Activated naive CD4-positive, alpha-beta T cell treated with Interleukin-2 at 50 U/mL for 16 hours (primary cell): ENCODE results near the gene TNFAIP1.

Experiments used
- DNase-seq: peaks from one replicate; pipeline ENCODE4 v3.0.0-alpha.2; 2020

The TNFAIP1 gene

GRCh38 chr17:28346199-28346580 lies 10.6 kb downstream of the TNFAIP1 start:
- no peak for DNase-seq

DNA sequence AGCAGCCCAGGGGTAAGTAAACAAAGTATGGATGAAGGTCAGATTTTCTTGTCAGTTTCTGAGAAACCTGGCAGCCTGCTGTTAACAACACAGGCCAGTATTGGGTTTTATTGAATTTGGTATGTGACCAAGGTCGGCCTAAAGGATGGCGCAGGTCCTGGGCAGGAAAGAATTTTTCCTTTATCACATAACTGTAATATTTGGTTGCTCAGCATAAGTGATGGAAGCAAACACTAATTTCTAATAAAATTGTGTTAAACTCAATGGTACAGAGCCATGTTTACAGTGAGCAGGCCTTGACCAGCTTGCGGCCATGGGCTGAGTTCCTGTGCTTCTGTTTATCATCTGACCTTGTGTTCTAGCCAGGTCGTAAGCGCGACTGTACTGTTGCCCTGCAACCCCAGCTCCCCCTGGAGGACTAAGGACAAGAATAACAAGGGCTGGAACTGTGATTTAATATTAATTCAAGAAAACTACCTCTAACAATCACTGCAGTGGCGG lies 11.2 kb downstream of the TNFAIP1 start:
- DNase-seq: no peak

DNA sequence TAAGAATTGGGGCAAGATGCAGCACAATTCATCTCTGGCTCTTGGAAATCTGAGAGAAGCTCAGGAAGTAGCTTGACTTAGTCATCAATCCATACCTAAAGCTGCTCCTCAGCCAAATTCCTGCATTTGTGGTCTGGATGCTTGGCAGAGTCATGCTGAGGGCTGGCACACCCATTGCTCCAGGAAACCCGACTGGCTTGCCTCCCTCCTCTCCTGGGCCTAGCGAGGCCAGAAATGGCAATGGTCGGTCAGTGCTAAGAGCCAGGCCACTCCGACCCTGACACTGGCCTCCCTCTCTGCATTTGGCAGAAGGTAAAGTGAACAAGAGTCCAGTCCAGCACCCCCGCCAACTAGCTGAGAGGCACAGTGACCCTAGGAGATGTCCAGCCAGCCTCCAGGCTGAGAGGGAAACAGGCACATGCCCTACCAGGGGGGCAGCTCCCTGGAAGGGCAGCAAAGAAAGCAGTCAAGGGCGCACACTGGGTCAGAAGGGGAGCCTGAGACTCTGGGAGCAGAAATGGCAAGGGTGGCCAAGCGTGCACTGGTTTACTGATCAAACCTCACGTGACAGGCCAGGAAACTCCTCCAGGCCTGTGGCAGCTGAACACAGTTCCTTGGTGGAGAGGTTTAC lies 11.8 kb downstream of the TNFAIP1 start:
- DNase-seq: no peak

- DNase-seq: no peak
Measured at GRCh38 chr17:28348979-28349378, 13.4 kb downstream of the TNFAIP1 start.

DNA sequence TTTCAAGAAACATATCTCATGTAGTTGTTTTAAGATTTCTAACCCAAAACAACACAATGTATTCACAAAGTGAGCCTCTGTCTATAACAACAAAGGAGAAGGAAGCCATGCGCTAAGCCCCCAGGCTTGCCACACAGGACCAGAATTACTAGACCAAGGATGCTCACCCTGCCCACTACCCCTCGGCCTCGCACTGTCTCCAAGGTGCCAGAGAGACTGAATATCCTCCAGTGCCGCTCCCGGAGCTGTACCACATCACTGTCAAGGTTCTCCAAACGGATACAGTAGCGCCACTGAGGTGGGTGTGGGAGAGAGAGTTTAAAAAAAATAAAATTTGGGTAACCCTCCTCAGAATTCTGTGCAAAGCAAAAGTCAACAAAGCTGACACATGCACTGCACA lies 14.7 kb downstream of the TNFAIP1 start:
- no peak for DNase-seq

DNA sequence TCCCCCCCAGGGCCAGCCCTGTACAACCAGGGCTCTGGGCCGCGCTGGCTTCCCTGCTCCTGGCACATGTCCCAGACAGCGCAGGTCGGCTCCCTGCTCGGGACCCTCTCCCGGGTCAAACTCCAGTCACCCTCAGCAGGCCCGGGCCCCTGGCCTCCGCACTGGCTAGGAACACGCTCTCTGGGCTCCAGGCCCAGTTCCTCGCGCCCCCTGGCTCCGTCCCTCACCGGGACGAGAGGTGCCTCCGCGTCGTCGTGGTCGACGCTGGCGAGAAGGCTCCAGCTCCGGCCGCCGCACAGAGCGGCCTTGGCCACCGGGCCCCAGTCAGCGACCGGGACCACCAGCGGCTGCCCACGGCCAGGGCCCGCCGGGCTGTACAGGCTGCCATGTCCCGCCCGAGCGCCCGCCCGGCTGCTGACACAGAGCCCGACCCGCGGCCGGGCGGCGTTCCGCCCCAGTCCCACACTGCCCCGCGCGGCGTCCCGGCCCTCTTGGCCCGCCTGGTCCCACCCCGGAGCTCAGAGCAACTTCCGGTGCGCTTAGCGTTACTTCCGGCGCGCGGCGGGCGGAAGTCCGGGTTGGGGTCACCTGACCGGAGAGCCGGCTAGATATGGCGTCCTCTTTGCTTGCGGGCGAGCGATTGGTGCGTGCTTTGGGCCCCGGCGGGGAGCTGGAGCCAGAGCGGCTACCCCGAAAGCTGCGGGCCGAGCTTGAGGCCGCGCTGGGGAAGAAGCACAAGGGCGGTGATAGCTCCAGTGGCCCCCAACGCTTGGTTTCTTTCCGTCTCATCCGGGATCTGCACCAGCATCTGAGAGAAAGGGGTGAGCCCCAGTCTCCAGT lies 21.7 kb downstream of the TNFAIP1 start, which contains the start of gene POLDIP2:
Gene POLDIP2 (minus strand): TSS at position 467 of the 840 bp plus-strand sequence. CDS start 79 bp downstream, at position 388.
- DNase-seq: peak; percentile 97

DNA sequence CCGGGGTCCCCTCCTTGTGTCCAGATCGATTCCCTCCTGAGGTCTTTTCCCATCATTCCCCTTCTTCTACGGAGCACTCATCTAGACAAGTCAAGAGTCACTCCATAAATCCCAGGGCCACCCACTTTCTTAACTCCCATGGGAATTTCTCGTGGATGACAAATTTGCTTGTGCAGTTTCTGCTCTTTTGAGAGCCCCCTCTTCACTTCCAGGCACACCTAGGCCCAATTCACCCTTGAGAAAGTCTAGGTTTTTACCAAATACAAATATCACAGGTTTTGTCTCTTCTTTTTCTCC lies 22.3 kb downstream of the TNFAIP1 start:
- no peak for DNase-seq

GRCh38 chr17:28363186-28363585 lies 27.6 kb downstream of the TNFAIP1 start:
- no peak for DNase-seq

DNA sequence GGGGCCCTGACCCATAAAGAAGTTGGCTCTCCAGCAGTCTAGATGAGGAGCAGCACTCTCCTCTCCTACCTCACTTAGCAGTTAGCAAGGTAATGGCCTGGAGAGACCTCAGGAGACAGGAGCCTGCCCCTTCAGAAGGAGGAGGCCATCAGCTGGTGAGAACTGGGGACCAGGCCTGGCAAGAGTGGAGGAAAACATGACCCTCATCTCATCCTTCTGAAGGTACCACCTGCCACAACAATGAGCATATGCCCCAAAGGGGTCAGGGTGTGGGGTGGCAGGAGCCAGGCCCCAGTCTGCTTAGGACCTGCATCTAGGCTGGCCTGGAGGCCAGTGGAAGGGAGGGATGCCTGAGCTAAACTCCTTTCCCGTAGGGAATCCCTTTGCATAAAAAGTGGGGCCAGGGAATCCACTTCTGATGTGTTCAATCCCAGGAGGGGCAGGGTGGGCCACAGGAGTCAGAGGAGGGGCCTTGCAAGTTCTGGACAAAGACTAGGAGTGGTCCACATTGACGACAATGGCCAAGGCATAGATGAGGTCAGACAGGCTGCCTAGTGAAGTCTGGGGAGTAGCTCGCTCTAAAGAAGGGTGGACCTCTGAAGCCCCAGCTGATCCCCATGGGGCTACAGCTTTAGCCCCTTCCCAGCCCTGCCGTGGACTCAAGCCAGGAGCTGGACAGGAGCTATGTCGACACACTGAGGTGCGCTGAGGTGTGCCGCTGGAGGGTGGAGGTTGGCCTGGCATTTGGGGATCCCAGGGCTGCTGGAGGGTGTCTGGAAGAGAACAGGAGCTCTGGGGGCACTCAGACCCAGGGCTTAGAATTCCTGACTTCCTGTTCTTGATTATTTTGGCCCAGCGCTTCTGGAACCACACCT lies 28.5 kb downstream of the TNFAIP1 start:
- no peak for DNase-seq

- no peak for DNase-seq
Measured at GRCh38 chr17:28364665-28365363, 29.3 kb downstream of the TNFAIP1 start, which contains the start of gene SEBOX. Gene SEBOX, minus strand, starts transcription at chr17:28365199. Its CDS starts 48 bp downstream, at chr17:28365151.

DNA sequence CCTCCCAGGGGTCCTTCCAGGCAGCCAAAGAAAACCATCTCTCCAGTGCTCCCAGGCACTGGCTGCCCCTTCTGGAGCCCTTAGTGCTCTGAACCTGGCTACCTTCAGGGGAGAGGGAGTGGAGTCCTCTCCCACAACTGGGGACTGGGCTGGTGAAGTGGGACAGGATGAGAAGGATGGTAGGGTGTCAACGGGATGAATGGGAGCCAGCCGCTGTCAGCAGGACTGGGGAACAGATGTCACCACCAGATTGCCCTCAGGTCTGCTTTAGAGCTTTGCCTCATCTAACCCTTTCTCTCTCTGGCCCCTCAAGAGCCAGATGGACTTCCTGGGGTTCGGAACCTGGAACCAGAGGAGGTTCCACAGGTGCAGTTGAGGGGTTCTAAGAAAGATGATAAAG lies 29.9 kb downstream of the TNFAIP1 start:
- DNase-seq: no peak

DNA sequence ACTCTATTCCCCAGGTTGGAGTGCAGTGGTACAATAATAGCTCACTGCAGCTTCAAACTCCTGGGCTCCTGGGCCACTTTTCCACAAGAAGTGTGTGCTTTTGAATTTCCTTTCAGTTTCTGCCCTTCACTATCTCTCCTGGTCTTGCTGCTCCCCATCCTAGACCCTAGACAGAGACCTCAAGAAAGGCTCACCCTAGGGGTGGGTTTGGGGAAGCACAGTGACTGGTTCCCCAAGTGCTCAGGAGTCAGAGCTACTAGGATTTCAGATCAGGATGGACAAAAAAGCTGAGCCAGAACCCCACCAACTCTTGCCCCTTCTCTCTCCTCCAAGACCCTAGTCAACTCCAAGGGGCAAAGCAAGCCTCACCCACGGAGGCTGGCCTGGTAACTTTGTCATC lies 31.0 kb downstream of the TNFAIP1 start:
- DNase-seq: no peak

DNA sequence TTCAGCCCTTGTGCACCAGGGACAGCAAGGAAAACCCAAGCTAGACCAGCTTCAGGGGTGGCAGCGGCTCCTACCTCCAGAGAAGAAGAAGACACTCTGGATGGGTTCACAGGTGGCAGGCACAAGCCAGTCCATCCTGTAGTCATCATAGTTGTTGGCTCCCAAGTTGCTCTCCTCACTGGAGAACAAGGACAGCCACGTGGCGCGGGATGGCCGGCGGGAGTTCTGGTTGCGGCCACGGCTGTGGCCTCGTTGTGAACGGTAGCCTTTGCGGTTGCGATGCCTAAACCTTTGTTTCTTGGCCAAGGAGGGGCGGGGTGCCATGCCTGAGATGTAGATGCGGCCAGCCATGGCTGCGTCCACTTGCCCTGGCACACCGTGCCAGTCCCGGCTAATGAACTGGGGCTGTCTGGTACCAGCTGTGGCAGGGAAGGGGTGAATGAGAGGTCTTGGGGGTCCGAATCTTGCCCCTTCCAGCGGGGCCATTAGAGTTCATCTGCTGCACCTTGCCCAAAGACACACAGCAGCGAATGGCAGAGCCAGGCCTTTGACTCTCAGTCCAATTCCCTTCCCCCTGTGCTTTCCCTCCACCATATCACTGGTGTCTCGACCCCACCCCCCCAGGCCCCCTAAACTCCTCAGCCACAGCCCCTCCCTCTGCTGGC lies 32.2 kb downstream of the TNFAIP1 start:
- DNase-seq: no peak

DNA sequence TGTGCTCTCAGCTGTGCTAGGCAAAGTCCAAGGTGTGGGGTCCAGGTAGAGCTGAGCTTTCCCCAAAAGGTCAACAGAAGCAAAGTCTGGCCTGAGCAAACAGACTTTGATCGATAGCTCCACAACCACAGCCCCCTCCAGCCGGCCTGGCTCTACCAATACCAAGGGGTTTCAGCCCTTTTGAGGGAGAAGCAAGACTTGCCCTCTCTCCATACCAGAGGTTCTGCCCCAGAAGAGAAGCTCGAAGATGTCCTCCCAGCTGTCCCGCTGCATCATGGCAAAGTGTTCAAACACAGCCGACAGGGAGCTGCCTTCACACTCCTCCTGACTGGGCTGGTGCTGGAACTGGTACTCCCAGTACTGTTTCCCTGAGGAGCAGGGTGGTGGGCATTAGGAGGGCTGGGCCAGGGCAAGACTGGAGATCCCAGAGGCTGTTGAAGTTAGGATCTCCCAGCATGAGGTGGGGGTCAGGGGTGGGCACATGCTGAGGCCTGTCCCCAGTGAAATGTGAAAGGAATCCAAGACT lies 32.8 kb downstream of the TNFAIP1 start:
- DNase-seq: no peak

- no peak for DNase-seq
Measured at GRCh38 chr17:28368915-28369683, 33.5 kb downstream of the TNFAIP1 start.

DNA sequence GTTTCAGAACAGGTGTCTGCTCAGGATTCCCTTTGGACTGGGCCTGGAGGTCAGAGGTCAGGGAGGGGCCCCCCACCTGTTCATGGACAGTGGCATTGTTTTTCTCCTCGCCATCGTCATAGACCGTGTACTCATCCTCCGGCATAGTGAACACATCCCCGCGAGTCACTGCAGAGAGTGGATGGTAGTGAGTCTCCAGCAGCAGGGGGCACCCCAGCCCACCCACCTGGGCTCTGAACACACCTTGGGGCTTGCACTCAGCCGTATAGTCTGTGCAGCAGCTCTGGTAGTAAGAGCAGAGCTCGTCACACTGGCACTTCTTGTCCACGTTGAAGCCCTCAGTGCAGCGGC lies 34.1 kb downstream of the TNFAIP1 start:
- no peak for DNase-seq

DNA sequence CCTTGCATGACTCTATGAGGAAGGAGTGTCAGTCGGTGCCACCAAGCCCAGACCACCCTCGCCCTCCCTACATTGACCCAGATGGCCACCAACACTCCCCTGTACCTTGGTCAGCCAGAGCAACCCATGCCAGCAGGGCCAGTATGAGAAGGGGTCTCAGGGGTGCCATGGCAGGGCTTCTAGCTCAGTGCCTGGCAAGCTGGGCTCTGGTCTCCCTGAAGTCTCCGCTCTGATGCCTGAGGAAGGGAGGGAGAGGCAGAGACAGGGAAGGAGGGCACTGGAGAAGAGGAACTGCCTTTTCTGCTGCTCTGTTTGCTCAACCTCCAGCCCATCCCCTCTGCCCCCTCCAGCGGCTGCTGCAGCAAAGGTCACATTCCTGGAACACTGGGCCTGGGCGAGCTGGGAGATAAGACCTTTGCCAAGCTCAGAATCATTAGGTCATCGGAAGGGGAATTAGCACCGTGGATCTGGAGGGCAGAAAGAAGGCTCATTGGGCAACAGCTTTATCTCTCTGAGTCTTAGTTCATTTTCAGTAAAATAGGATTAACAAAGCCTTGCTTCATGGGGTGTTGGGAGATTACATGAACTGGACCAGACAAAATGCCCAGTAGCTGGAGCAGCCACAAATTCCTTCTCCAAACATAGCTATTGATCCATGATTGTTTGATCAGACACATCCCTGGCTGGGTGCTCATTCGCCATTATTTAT lies 34.6 kb downstream of the TNFAIP1 start, which contains the start of gene VTN:
Gene VTN (minus strand): TSS at position 273 of the 709 bp plus-strand sequence. CDS start 104 bp downstream, at position 169.
- DNase-seq: no peak

- no peak for DNase-seq
Measured at GRCh38 chr17:28370744-28371103, 35.2 kb downstream of the TNFAIP1 start.

- DNase-seq: peak; percentile 86
Measured at GRCh38 chr17:28371245-28372202, 36.0 kb downstream of the TNFAIP1 start, which contains the start of gene SARM1. Gene SARM1, plus strand, starts transcription at chr17:28371694. Its CDS starts 339 bp downstream, at chr17:28372033.
